HEK293 (cell line): ENCODE data around the gene FGF8.

Experiments used
- CTCF ChIA-PET: fragments of 350-600 bp; formaldehyde crosslinking; extraction: SDS; loops from one replicate; lab custom pipeline; 2021; ENCODE audit warnings: antibody characterized with exemption; lab: Yijun Ruan, JAX
- POLR2A ChIA-PET: fragments of 300-600 bp; formaldehyde crosslinking; extraction: SDS; loops from one replicate; lab custom pipeline; 2020; ENCODE audit warnings: antibody characterized with exemption, inconsistent platforms; lab: Yijun Ruan, JAX
- H3K27ac ChIP-seq: fragments of 200-500 bp; sonication (Bioruptor generic); 2 replicates; pipeline ENCODE4 v1.5.1; 2014; ENCODE audit warnings: low read depth, low read length, control low read depth, inconsistent platforms; ENCODE audit errors: extremely low read depth
- H3K36me3 ChIP-seq, 2 experiments: fragments of 200-500 bp in 1 of 2; sonication (Bioruptor generic) in 1 of 2; 1 replicate in 1 of 2; 2 replicates in 1 of 2; pipeline ENCODE4 v1.5.1; 2014 to 2017; ENCODE audit warnings: inconsistent platforms in 2 of 2, low read length in 2 of 2; ENCODE audit not compliant: control insufficient read depth in 2 of 2, insufficient read depth in 1 of 2
- H3K4me1 ChIP-seq: fragments of 200-500 bp; sonication (Bioruptor generic); 2 replicates; pipeline ENCODE4 v1.5.1; 2014; ENCODE audit warnings: mild to moderate bottlenecking, low read length, inconsistent platforms; ENCODE audit not compliant: control insufficient read depth, insufficient read depth
- H3K4me3 ChIP-seq: 2 replicates; pipeline ENCODE4 v1.5.1; 2011; ENCODE audit warnings: low read depth, mild to moderate bottlenecking, control low read depth, low read length, moderate library complexity
- H3K9me3 ChIP-seq: fragments of 200-500 bp; sonication (Bioruptor generic); 2 replicates; pipeline ENCODE4 v1.5.1; 2014; ENCODE audit warnings: low read depth, low read length, inconsistent platforms; ENCODE audit not compliant: control insufficient read depth, insufficient read depth
- GLIS2 ChIP-seq: fragments of 450-650 bp; formaldehyde crosslinking; IDR thresholded peaks from 2 replicates; pipeline ENCODE4 v1.5.1; 2016; ENCODE audit warnings: missing biosample characterization, missing genetic modification characterization
- HOXC10 ChIP-seq: sonication (generic); formaldehyde crosslinking; IDR thresholded peaks from 2 replicates; pipeline ENCODE4 v1.8.1; 2023; ENCODE audit warnings: mild to moderate bottlenecking, missing genetic modification reagents
- ZBTB11 ChIP-seq: fragments of 450-650 bp; formaldehyde crosslinking; conservative IDR thresholded peaks from 2 replicates; pipeline ENCODE4 v1.5.1; 2016; ENCODE audit warnings: low read depth, missing biosample characterization, missing genetic modification characterization
- ZFHX2 ChIP-seq: fragments of 450-650 bp; formaldehyde crosslinking; conservative IDR thresholded peaks from 2 replicates; pipeline ENCODE4 v1.5.1; 2016; ENCODE audit warnings: missing biosample characterization, missing genetic modification characterization
- ZNF10 ChIP-seq: fragments of 450-650 bp; formaldehyde crosslinking; IDR thresholded peaks from 2 replicates; pipeline ENCODE4 v1.5.1; 2017; ENCODE audit warnings: missing biosample characterization, missing genetic modification characterization
- ZNF175 ChIP-seq: fragments of 450-650 bp; formaldehyde crosslinking; IDR thresholded peaks from 2 replicates; pipeline ENCODE4 v1.5.1; 2016; ENCODE audit warnings: missing biosample characterization, missing genetic modification characterization
- ZNF2 ChIP-seq: fragments of 450-650 bp; formaldehyde crosslinking; IDR thresholded peaks from 2 replicates; pipeline ENCODE4 v1.5.1; 2016; ENCODE audit warnings: missing biosample characterization, missing genetic modification characterization
- ZNF223 ChIP-seq: fragments of 450-650 bp; formaldehyde crosslinking; IDR thresholded peaks from 2 replicates; pipeline ENCODE4 v1.5.1; 2016; ENCODE audit warnings: missing biosample characterization, missing genetic modification characterization
- ZNF341 ChIP-seq: fragments of 450-650 bp; formaldehyde crosslinking; IDR thresholded peaks from 2 replicates; pipeline ENCODE4; 2016; ENCODE audit warnings: low read depth, missing biosample characterization, missing genetic modification characterization
- ZNF391 ChIP-seq: fragments of 450-650 bp; formaldehyde crosslinking; IDR thresholded peaks from 2 replicates; pipeline ENCODE4 v1.5.1; 2016; ENCODE audit warnings: low read depth, missing biosample characterization, missing genetic modification characterization, borderline replicate concordance
- ZNF621 ChIP-seq: fragments of 450-650 bp; formaldehyde crosslinking; IDR thresholded peaks from 2 replicates; pipeline ENCODE4 v1.5.1; 2017; ENCODE audit warnings: missing biosample characterization, missing genetic modification characterization
- ZNF768 ChIP-seq: fragments of 450-650 bp; formaldehyde crosslinking; IDR thresholded peaks from 2 replicates; pipeline ENCODE4 v1.5.1; 2018; ENCODE audit warnings: missing biosample characterization, mild to moderate bottlenecking, missing genetic modification characterization
- ZNF830 ChIP-seq: fragments of 450-650 bp; IDR thresholded peaks from 2 replicates; pipeline ENCODE4 v1.5.0; 2018; ENCODE audit warnings: missing biosample characterization, missing genetic modification characterization, low read depth, mild to moderate bottlenecking, moderate library complexity
- TF ChIP-seq, protein P1 (sequence below): fragments of 450-650 bp; formaldehyde crosslinking; IDR thresholded peaks from 2 replicates; pipeline ENCODE4 v1.5.1; 2016; ENCODE audit warnings: missing biosample characterization, missing genetic modification characterization

Gene FGF8

DNA sequence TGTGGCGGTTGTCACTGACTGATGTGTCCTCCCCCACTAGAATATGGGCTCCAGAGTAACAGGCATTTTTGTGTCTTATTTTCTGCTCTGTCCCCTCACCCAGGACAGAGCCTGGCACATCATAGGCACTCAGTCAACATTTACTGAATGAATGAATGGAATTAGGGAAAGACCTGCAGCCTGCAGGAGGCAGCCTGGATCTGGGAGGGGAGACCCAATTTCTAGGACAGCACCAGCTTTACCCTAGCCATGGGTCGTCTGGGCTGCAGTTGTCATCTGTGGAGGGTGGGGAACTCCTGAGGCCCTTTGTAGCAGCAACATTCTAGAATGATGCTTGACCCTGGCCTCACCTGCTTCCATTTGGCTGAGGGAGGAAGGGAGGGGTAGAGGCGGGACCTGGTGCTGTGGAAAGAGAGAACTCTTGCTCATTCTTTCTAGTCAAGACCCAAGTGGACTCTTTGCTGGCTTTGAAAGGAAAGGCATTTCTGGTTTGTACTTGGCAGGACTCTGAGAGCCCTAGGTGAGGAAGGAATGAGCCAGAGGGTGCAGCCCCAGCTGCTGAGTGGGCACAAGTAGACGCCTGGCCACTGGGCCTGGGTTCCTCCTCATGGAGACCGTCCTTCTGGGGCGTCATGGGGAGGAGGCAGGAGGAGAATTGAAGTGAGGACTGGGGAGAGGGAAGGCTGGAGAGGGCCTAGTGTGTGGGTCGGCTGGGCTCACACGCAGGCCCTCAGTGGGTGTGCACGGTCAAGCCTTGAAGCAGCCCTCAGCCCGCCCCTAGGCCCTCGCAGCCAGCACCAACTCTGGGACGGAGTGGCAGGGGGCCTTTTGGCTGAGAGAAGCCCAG is 8.9 kb downstream of the FGF8 start:
- ChIA-PET POLR2A (no interaction called here), CTCF (interaction anchor here (1.6 to 3.4 kb wide), 2 partner anchors 14 kb away, joined by 3 to 16 read pairs; no protein-coding TSS in a partner anchor)
- TF ChIP-seq ZFHX2 (tag by site-specific recombination) = 0 out of 2 replicates have a peak, but pooled peaks have one; percentile 61
- TF ChIP-seq GLIS2 (tag by site-specific recombination) = no peak

GRCh38 chr10:101766306-101766705 is 9.6 kb downstream of the FGF8 start:
- TF ChIP-seq ZNF621 (tag by site-specific recombination) (no peak), ZNF341 (peak; percentile 78), ZNF223 (tag by site-specific recombination) (no peak), ZNF2 (tag by site-specific recombination) (no peak)
- H3K9me3 ChIP-seq = no peaks in the 10 kb centered on the region
- H3K4me1 ChIP-seq = peaks cover 9% of the 10 kb centered on the region; the same call in 1 of the 2 replicates
- H3K4me3 ChIP-seq = no peak overlapping the region
- ChIA-PET POLR2A (no interaction called here), CTCF (interaction anchor here (1.6 kb wide), 1 partner anchor 15 kb away, joined by 3 read pairs; no protein-coding TSS in a partner anchor)
- no peak overlapping the region for H3K27ac ChIP-seq
- H3K36me3 ChIP-seq = no peaks in the 10 kb centered on the region

More for the DNA sequence above, 8.9 kb downstream of the FGF8 start:
- Histone ChIP-seq H3K36me3 (no peaks in the 10 kb centered on the region), H3K27ac (no peak overlapping the region; the same call in 1 of the 2 replicates), H3K4me3 (no peak overlapping the region), H3K9me3 (no peaks in the 10 kb centered on the region), H3K4me1 (peaks cover 9% of the 10 kb centered on the region; the same call in 1 of the 2 replicates)

- ChIA-PET POLR2A (no interaction called here), CTCF (no interaction called here)
- H3K4me1 ChIP-seq = peaks cover 17% of the 10 kb centered on the region
- no peaks in the 10 kb centered on the region for H3K9me3 ChIP-seq
- H3K27ac ChIP-seq = no peak overlapping the region
- no peak overlapping the region for H3K4me3 ChIP-seq
- H3K36me3 ChIP-seq = no peaks in the 10 kb centered on the region
- TF ChIP-seq ZNF830 (tag by site-specific recombination) (no peak), ZNF391 (tag by site-specific recombination) (no peak), ZNF175 (no peak), ZBTB11 (tag by site-specific recombination) (no peak), ZNF10 (tag by site-specific recombination) (no peak), HOXC10 (CRISPR knock-in tag) (no peak), ZNF768 (tag by site-specific recombination) (no peak)
- TF ChIP-seq, protein P1, sequence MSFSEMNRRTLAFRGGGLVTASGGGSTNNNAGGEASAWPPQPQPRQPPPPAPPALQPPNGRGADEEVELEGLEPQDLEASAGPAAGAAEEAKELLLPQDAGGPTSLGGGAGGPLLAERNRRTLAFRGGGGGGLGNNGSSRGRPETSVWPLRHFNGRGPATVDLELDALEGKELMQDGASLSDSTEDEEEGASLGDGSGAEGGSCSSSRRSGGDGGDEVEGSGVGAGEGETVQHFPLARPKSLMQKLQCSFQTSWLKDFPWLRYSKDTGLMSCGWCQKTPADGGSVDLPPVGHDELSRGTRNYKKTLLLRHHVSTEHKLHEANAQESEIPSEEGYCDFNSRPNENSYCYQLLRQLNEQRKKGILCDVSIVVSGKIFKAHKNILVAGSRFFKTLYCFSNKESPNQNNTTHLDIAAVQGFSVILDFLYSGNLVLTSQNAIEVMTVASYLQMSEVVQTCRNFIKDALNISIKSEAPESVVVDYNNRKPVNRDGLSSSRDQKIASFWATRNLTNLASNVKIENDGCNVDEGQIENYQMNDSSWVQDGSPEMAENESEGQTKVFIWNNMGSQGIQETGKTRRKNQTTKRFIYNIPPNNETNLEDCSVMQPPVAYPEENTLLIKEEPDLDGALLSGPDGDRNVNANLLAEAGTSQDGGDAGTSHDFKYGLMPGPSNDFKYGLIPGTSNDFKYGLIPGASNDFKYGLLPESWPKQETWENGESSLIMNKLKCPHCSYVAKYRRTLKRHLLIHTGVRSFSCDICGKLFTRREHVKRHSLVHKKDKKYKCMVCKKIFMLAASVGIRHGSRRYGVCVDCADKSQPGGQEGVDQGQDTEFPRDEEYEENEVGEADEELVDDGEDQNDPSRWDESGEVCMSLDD = no peak
Observed at GRCh38 chr10:101763141-101763846, 12.6 kb downstream of the FGF8 start.
